ENCODE results near the gene KDM8. TPM values are rescaled to one million over a fixed set of nuclear protein-coding genes. Genes with fewer than 3 reads are reported as not detected.

Gene KDM8
- total RNA-seq, 1 experiment from 2014 or later: 5.0 TPM

- BruUV-seq (replicated peaks): no TSS peak
- H3K36me3 ChIP-seq (ENCODE audit: low read depth, low read length): no peaks in the 10 kb centered on the region
- intact Hi-C loops (cut with micrococcal nuclease): no loop called here
- H3F3A ChIP-seq (ENCODE audit: low read length, unreplicated experiment): no peaks in the 10 kb centered on the region
- H3K4me2 ChIP-seq (ENCODE audit: low read length): no peak overlapping the region
- ChIA-PET POLR2A (ENCODE audit: unreplicated experiment) (no interaction called here), CTCF (no interaction called here)
- no peak overlapping the region for H3K4me3 ChIP-seq (ENCODE audit: low read length)
- no peaks in the 10 kb centered on the region for H3K9me2 ChIP-seq (replicated peaks; ENCODE audit: low read length)
- H2AFZ ChIP-seq (ENCODE audit: low read length): no peak overlapping the region
- no peak overlapping the region for H3K9ac ChIP-seq (ENCODE audit: low read length)
- H4K20me1 ChIP-seq (ENCODE audit: low read length): no peaks in the 10 kb centered on the region
- no peaks in the 10 kb centered on the region for H3K9me3 ChIP-seq (ENCODE audit: low read length)
- TF ChIP-seq EZH2 (IDR thresholded peaks at IDR 0.05; ENCODE audit: low read length, unreplicated experiment) (no peak), CTCF (conservative IDR thresholded peaks at IDR 0.05; ENCODE audit: low read depth, low read length) (no peak), EZH2phosphoT487 (IDR thresholded peaks at IDR 0.05; ENCODE audit: borderline replicate concordance, low read length) (no peak)
- no peaks in the 10 kb centered on the region for H3K79me2 ChIP-seq (ENCODE audit: low read length)
- no peak overlapping the region for H3K27ac ChIP-seq (ENCODE audit: low read length)
- ATAC-seq (no peak), DNase-seq (no peak)
- H3K27me3 ChIP-seq (ENCODE audit: low read length): no peaks in the 10 kb centered on the region
- no peaks in the 10 kb centered on the region for H3K4me1 ChIP-seq (ENCODE audit: insufficient read depth, low read length)
Measured at GRCh38 chr16:27188633-27189032, 14.7 kb upstream of the KDM8 start.

GRCh38 chr16:27189335-27189972 is 13.9 kb upstream of the KDM8 start:
- no TSS peak for BruUV-seq (replicated peaks)
- ATAC-seq (no peak), DNase-seq (no peak)
- Histone ChIP-seq H3K27me3 (ENCODE audit: low read length) (no peaks in the 10 kb centered on the region), H3K27ac (ENCODE audit: low read length) (no peak overlapping the region), H3K4me3 (ENCODE audit: low read length) (no peak overlapping the region), H4K20me1 (ENCODE audit: low read length) (no peaks in the 10 kb centered on the region), H3K9ac (ENCODE audit: low read length) (no peak overlapping the region), H3K9me2 (replicated peaks; ENCODE audit: low read length) (no peaks in the 10 kb centered on the region), H3K9me3 (ENCODE audit: low read length) (no peaks in the 10 kb centered on the region), H3K4me2 (ENCODE audit: low read length) (no peak overlapping the region), H3K79me2 (ENCODE audit: low read length) (no peaks in the 10 kb centered on the region), H3F3A (ENCODE audit: low read length, unreplicated experiment) (no peaks in the 10 kb centered on the region), H3K36me3 (ENCODE audit: low read depth, low read length) (no peaks in the 10 kb centered on the region), H2AFZ (ENCODE audit: low read length) (no peak overlapping the region), H3K4me1 (ENCODE audit: insufficient read depth, low read length) (no peaks in the 10 kb centered on the region)
- ChIA-PET POLR2A (ENCODE audit: unreplicated experiment) (no interaction called here), CTCF (no interaction called here)
- no peak for TF ChIP-seq CTCF (conservative IDR thresholded peaks at IDR 0.05; ENCODE audit: low read depth, low read length)
- TF ChIP-seq EZH2 (IDR thresholded peaks at IDR 0.05; ENCODE audit: low read length, unreplicated experiment): no peak
- no peak for TF ChIP-seq EZH2phosphoT487 (IDR thresholded peaks at IDR 0.05; ENCODE audit: borderline replicate concordance, low read length)
- intact Hi-C loops (cut with micrococcal nuclease): no loop called here

GRCh38 chr16:27190316-27190871 is 12.9 kb upstream of the KDM8 start:
- Histone ChIP-seq H3K27me3 (ENCODE audit: low read length) (no peaks in the 10 kb centered on the region), H3K9ac (ENCODE audit: low read length) (no peak overlapping the region), H3K9me3 (ENCODE audit: low read length) (no peaks in the 10 kb centered on the region), H3K4me2 (ENCODE audit: low read length) (no peak overlapping the region), H3K4me1 (ENCODE audit: insufficient read depth, low read length) (no peaks in the 10 kb centered on the region), H3K9me2 (replicated peaks; ENCODE audit: low read length) (no peaks in the 10 kb centered on the region), H3K4me3 (ENCODE audit: low read length) (no peak overlapping the region), H2AFZ (ENCODE audit: low read length) (no peak overlapping the region), H4K20me1 (ENCODE audit: low read length) (no peaks in the 10 kb centered on the region), H3F3A (ENCODE audit: low read length, unreplicated experiment) (no peaks in the 10 kb centered on the region), H3K36me3 (ENCODE audit: low read depth, low read length) (no peaks in the 10 kb centered on the region), H3K27ac (ENCODE audit: low read length) (no peak overlapping the region), H3K79me2 (ENCODE audit: low read length) (no peaks in the 10 kb centered on the region)
- ChIA-PET CTCF (no interaction called here), POLR2A (ENCODE audit: unreplicated experiment) (no interaction called here)
- ATAC-seq (no peak), DNase-seq (no peak)
- TF ChIP-seq EZH2 (IDR thresholded peaks at IDR 0.05; ENCODE audit: low read length, unreplicated experiment): no peak
- TF ChIP-seq EZH2phosphoT487 (IDR thresholded peaks at IDR 0.05; ENCODE audit: borderline replicate concordance, low read length): no peak
- BruUV-seq (replicated peaks): no TSS peak
- intact Hi-C loops (cut with micrococcal nuclease): no loop called here
